ENCODE measurements around the gene WDR27.
"Not testable (repeated sequence)": the region's sequence is repeated elsewhere in the genome, so short reads cannot be mapped to it uniquely, and the experiment has no call there.

Gene WDR27

GRCh38 chr6:169479783-169480495 lies 221.9 kb downstream of the WDR27 start:
- DNase-seq (ENCODE audit: low read depth in 2 of 2), result no peak

- no peak for DNase-seq (ENCODE audit: low read depth in 2 of 2)
Measured at GRCh38 chr6:169474362-169474761, 227.5 kb downstream of the WDR27 start.

GRCh38 chr6:169473663-169474062 lies 228.2 kb downstream of the WDR27 start:
- no peak for DNase-seq (ENCODE audit: low read depth in 2 of 2)

- no peak for DNase-seq (ENCODE audit: low read depth in 2 of 2)
Measured at GRCh38 chr6:169472786-169473416, 228.9 kb downstream of the WDR27 start.

GRCh38 chr6:169470790-169471189 lies 231.0 kb downstream of the WDR27 start:
- no peak for DNase-seq (ENCODE audit: low read depth in 2 of 2)

- DNase-seq (ENCODE audit: low read depth in 2 of 2), result no peak
Measured at GRCh38 chr6:169469028-169469427, 232.8 kb downstream of the WDR27 start.

- DNase-seq (ENCODE audit: low read depth in 2 of 2), result not testable (repeated sequence)
Measured at GRCh38 chr6:169467755-169468154, 234.1 kb downstream of the WDR27 start.

GRCh38 chr6:169466256-169466655 lies 235.6 kb downstream of the WDR27 start:
- DNase-seq (ENCODE audit: low read depth in 2 of 2), result not testable (repeated sequence)

- no peak for DNase-seq (ENCODE audit: low read depth in 2 of 2)
Measured at GRCh38 chr6:169457762-169458161, 244.1 kb downstream of the WDR27 start.

- no peak for DNase-seq (ENCODE audit: low read depth in 2 of 2)
Measured at GRCh38 chr6:169456840-169457239, 245.0 kb downstream of the WDR27 start.

- no peak for DNase-seq (ENCODE audit: low read depth in 2 of 2)
Measured at GRCh38 chr6:169455470-169455869, 246.4 kb downstream of the WDR27 start.

GRCh38 chr6:169454872-169455204 lies 247.0 kb downstream of the WDR27 start:
- DNase-seq (ENCODE audit: low read depth in 2 of 2), result no peak

- no peak for DNase-seq (ENCODE audit: low read depth in 2 of 2)
Measured at GRCh38 chr6:169454204-169454871, 247.5 kb downstream of the WDR27 start.

- no peak for DNase-seq (ENCODE audit: low read depth in 2 of 2)
Measured at GRCh38 chr6:169452869-169453620, 248.8 kb downstream of the WDR27 start.

- DNase-seq (ENCODE audit: low read depth in 2 of 2), result no peak
Measured at GRCh38 chr6:169452117-169452868, 249.5 kb downstream of the WDR27 start.

GRCh38 chr6:169451065-169451838 lies 250.6 kb downstream of the WDR27 start:
- no peak for DNase-seq (ENCODE audit: low read depth in 2 of 2)

- DNase-seq (ENCODE audit: low read depth in 2 of 2), result no peak
Measured at GRCh38 chr6:169450097-169450496, 251.7 kb downstream of the WDR27 start.

- no peak for DNase-seq (ENCODE audit: low read depth in 2 of 2)
Measured at GRCh38 chr6:169449221-169449620, 252.6 kb downstream of the WDR27 start.

- no peak for DNase-seq (ENCODE audit: low read depth in 2 of 2)
Measured at GRCh38 chr6:169445661-169446581, 255.9 kb downstream of the WDR27 start.

GRCh38 chr6:169445227-169445626 lies 256.6 kb downstream of the WDR27 start:
- no peak for DNase-seq (ENCODE audit: low read depth in 2 of 2)

All from stimulated activated CD4-positive, alpha-beta T cell treated with anti-CD3 and anti-CD28 coated beads, Interleukin-12 subunit alpha, Interleukin-12 subunit beta, amount 100 ng/mL, for 24 hours (primary cell).